CD14-positive monocyte (primary cell): ENCODE data around the gene CEP170B. TPM values are rescaled to one million over a fixed set of nuclear protein-coding genes. Genes with fewer than 3 reads are reported as not detected.

Experiments
- DNase-seq, 3 donors: peaks; one replicate each; pipeline ENCODE4 v3.0.0-alpha.2; 2011 to 2022
- H2AFZ ChIP-seq: 2 replicates; pipeline ENCODE4 v1.6.0; 2012; ENCODE audit warnings: mild to moderate bottlenecking, low read depth, low read length, inconsistent platforms; ENCODE audit not compliant: insufficient read depth, poor library complexity, severe bottlenecking
- H3K27ac ChIP-seq, 2 donors: 1 replicate in 1 of 2; 2 replicates in 1 of 2; pipeline ENCODE4 v1.5.1; 2012 to 2013; ENCODE audit warnings: low read length in 2 of 2, control low read depth in 1 of 2, inconsistent platforms in 1 of 2, low read depth in 1 of 2, mild to moderate bottlenecking in 1 of 2
- H3K27me3 ChIP-seq, 2 donors: one replicate each; pipeline versions ENCODE4 v1.6.0 to v1.6.1; 2011 to 2013; ENCODE audit warnings: low read length in 2 of 2; ENCODE audit not compliant: control insufficient read depth in 2 of 2, insufficient read depth in 2 of 2
- H3K36me3 ChIP-seq, 2 donors: replicated peaks in 1 of 2; 1 replicate in 1 of 2; 2 replicates in 1 of 2; pipeline versions ENCODE4 v1.5.1 to v1.6.1; 2012 to 2013; ENCODE audit warnings: low read length in 2 of 2, control low read depth in 1 of 2, inconsistent platforms in 1 of 2, mild to moderate bottlenecking in 1 of 2; ENCODE audit not compliant: insufficient read depth in 2 of 2, control insufficient read depth in 1 of 2
- H3K4me1 ChIP-seq, 2 donors: 1 replicate in 1 of 2; 2 replicates in 1 of 2; pipeline versions ENCODE4 v1.5.1 to v1.6.1; 2012 to 2013; ENCODE audit warnings: low read length in 2 of 2, control low read depth in 1 of 2, inconsistent platforms in 1 of 2, mild to moderate bottlenecking in 1 of 2, moderate library complexity in 1 of 2; ENCODE audit not compliant: insufficient read depth in 2 of 2, control insufficient read depth in 1 of 2
- H3K4me2 ChIP-seq: replicated peaks from 2 replicates; pipeline ENCODE3; 2012; ENCODE audit warnings: low read length, moderate library complexity, mild to moderate bottlenecking; ENCODE audit not compliant: poor library complexity, severe bottlenecking; ENCODE audit errors: extremely low read depth
- H3K4me3 ChIP-seq, 3 experiments: fragments of 200-600 bp in 1 of 3; sonication (generic) in 1 of 3; replicated peaks in 1 of 3; 1 replicate in 2 of 3; 2 replicates in 1 of 3; pipeline ENCODE4 v1.5.1; 2011 to 2013; ENCODE audit warnings: low read length in 3 of 3, mild to moderate bottlenecking in 3 of 3, control low read depth in 2 of 3, low read depth in 2 of 3, inconsistent platforms in 1 of 3, moderate library complexity in 1 of 3
- H3K79me2 ChIP-seq: 2 replicates; pipeline ENCODE4 v1.6.0; 2012; ENCODE audit warnings: mild to moderate bottlenecking, control low read depth, inconsistent platforms, low read length, moderate library complexity; ENCODE audit not compliant: insufficient read depth
- H3K9ac ChIP-seq: 2 replicates; pipeline ENCODE4 v1.6.0; 2017; ENCODE audit warnings: low read length, mild to moderate bottlenecking; ENCODE audit not compliant: insufficient read depth, poor library complexity, severe bottlenecking
- H3K9me3 ChIP-seq, 2 donors: replicated peaks in 1 of 2; 1 replicate in 1 of 2; 2 replicates in 1 of 2; pipeline versions ENCODE4 v1.5.1 to v1.6.1; 2012 to 2013; ENCODE audit warnings: low read length in 2 of 2, control low read depth in 1 of 2; ENCODE audit not compliant: control insufficient read depth in 1 of 2, insufficient read depth in 1 of 2
- H4K20me1 ChIP-seq: 2 replicates; pipeline ENCODE4 v1.6.0; 2012; ENCODE audit warnings: mild to moderate bottlenecking, low read length, control low read depth, moderate library complexity; ENCODE audit not compliant: insufficient read depth
- H3K27ac Mint-ChIP-seq, 7 donors: one replicate each; pipeline ENCODE4 v1.8.0; 2020; ENCODE audit warnings: mild to moderate bottlenecking in 7 of 7, mixed read lengths in 7 of 7, moderate library complexity in 6 of 7, inconsistent platforms in 2 of 7
- H3K27me3 Mint-ChIP-seq, 3 donors: one replicate each; pipeline ENCODE4 v1.8.0; 2021 to 2022; ENCODE audit warnings: low read depth in 3 of 3, mild to moderate bottlenecking in 3 of 3, mixed read lengths in 3 of 3, moderate library complexity in 3 of 3, inconsistent platforms in 1 of 3
- H3K36me3 Mint-ChIP-seq, 2 donors: one replicate each; pipeline ENCODE4 v1.8.0; 2020; ENCODE audit warnings: mixed read lengths in 2 of 2, inconsistent platforms in 1 of 2, mild to moderate bottlenecking in 1 of 2
- H3K4me1 Mint-ChIP-seq: one replicate; pipeline ENCODE4 v1.8.0; 2020; ENCODE audit warnings: mild to moderate bottlenecking, mixed read lengths
- H3K4me3 Mint-ChIP-seq, 2 donors: one replicate each; pipeline ENCODE4 v1.8.0; 2020; ENCODE audit warnings: mild to moderate bottlenecking in 2 of 2, mixed read lengths in 2 of 2, moderate library complexity in 1 of 2
- H3K9me3 Mint-ChIP-seq, 7 donors: one replicate each; pipeline ENCODE4 v1.8.0; 2020 to 2022; ENCODE audit warnings: mixed read lengths in 7 of 7, mild to moderate bottlenecking in 6 of 7, moderate library complexity in 6 of 7, inconsistent platforms in 2 of 7
- CTCF ChIP-seq: fragments of 200-600 bp; IDR thresholded peaks from one replicate; pipeline ENCODE4 v1.8.0; 2022; ENCODE audit warnings: antibody characterized with exemption, mild to moderate bottlenecking
- WGBS: methylation state at CpG from one replicate; pipeline ENCODE4 v1.1.5; 2013; ENCODE audit warnings: missing lambda C conversion rate; ENCODE audit not compliant: insufficient coverage; 5-methylcytosine and 5-hydroxymethylcytosine counted together
- intact Hi-C, 2 donors: fragments of 100-400 bp; cut with micrococcal nuclease; formaldehyde crosslinking; loops; one replicate each; pipeline versions ENCODE4 v1.15.0 to v1.15.1; 2023
- polyA plus RNA-seq, 3 donors: library from polyadenylated mRNA; depleted of rRNA in 1 of 3; unstranded in 2 of 3; stranded (reverse) in 1 of 3; fragments of 300-500 nt in 2 of 3; fragments of >200 nt in 1 of 3; fragmentation: Illumina TruSeq in 2 of 3; gene quantifications; 1 replicate in 2 of 3; 2 replicates in 1 of 3; pipeline ENCODE4 v1.2.3, GENCODE V29; 2012 to 2021

The CEP170B gene
- polyA plus RNA-seq, 3 donors, result 0.09 TPM; not detected in 2

GRCh38 chr14:104931304-104931770 lies 66.3 kb downstream of the CEP170B start:
- peaks cover 0 to 4% (median 0%) of the 10 kb centered on the region in 7 donors for H3K9me3 Mint-ChIP-seq
- peaks cover 4 to 5% of the 10 kb centered on the region in 2 donors for H3K36me3 Mint-ChIP-seq
- H3K27ac Mint-ChIP-seq, result no peak overlapping the region
- H3K4me1 ChIP-seq, result peaks cover 19 to 22% of the 10 kb centered on the region in 2 donors
- peaks cover 9% of the 10 kb centered on the region for H3K79me2 ChIP-seq
- no peak overlapping the region for H2AFZ ChIP-seq
- intact Hi-C loops, result no loop called here
- peaks cover 0 to 3% of the 10 kb centered on the region in 2 donors for H3K9me3 ChIP-seq
- DNase-seq, result peak in 1 of 3 donors; percentile 2
- H3K4me1 Mint-ChIP-seq, result peaks cover 11% of the 10 kb centered on the region
- TF ChIP-seq CTCF, result no peak
- H3K4me2 ChIP-seq, result no peak overlapping the region
- H3K36me3 ChIP-seq, result peaks cover 0 to 4% of the 10 kb centered on the region in 2 donors
- no peak overlapping the region for H3K9ac ChIP-seq
- peaks cover 18 to 25% (median 22%) of the 10 kb centered on the region in 3 donors for H3K27me3 Mint-ChIP-seq
- H3K4me3 ChIP-seq, result no peak overlapping the region
- no peak overlapping the region for H3K27ac ChIP-seq
- no peak overlapping the region for H3K4me3 Mint-ChIP-seq
- WGBS, result 60% methylated on average over 1 of the region's 9 CpGs
- peaks cover 7 to 23% of the 10 kb centered on the region in 2 donors for H3K27me3 ChIP-seq
- no peaks in the 10 kb centered on the region for H4K20me1 ChIP-seq

- intact Hi-C loops, result no loop called here
- H3K36me3 Mint-ChIP-seq, result peaks cover 4 to 5% of the 10 kb centered on the region in 2 donors
- no peak overlapping the region for H3K27ac Mint-ChIP-seq
- Histone ChIP-seq H4K20me1 (no peaks in the 10 kb centered on the region), H3K27ac (no peak overlapping the region), H3K9me3 (peaks cover 0 to 3% of the 10 kb centered on the region in 2 donors), H3K4me1 (peaks cover 12 to 16% of the 10 kb centered on the region in 2 donors), H2AFZ (peak overlapping the region; percentile 86), H3K27me3 (peaks cover 7 to 28% of the 10 kb centered on the region in 2 donors), H3K4me2 (peak overlapping the region; percentile 84), H3K79me2 (peaks cover 7% of the 10 kb centered on the region), H3K9ac (peak overlapping the region; percentile 57), H3K4me3 (peak overlapping the region in 1 of 3 experiments; percentile 74), H3K36me3 (peaks cover 0 to 4% of the 10 kb centered on the region in 2 donors)
- no peak overlapping the region for H3K4me3 Mint-ChIP-seq
- peak in 1 of 3 donors; percentile 4 for DNase-seq
- peaks cover 4% of the 10 kb centered on the region for H3K4me1 Mint-ChIP-seq
- H3K9me3 Mint-ChIP-seq, result peaks cover 0 to 4% (median 0%) of the 10 kb centered on the region in 7 donors
- TF ChIP-seq CTCF, result no peak
- peaks cover 25 to 29% (median 27%) of the 10 kb centered on the region in 3 donors for H3K27me3 Mint-ChIP-seq
- 95% methylated on average over 45 of the region's 64 CpGs for WGBS
Measured at GRCh38 chr14:104931771-104932675, 67.0 kb downstream of the CEP170B start.
